Neural progenitor cell (in vitro differentiated cells): Measurements from ENCODE around the gene SH2D3A.

Source experiments
- EZH2 ChIP-seq: fragments of 200-600 bp; sonication (generic); IDR thresholded peaks from 2 replicates; pipeline ENCODE4 v1.6.1; 2017; ENCODE audit warnings: antibody characterized with exemption, mild to moderate bottlenecking, moderate library complexity
- EZH2phosphoT487 ChIP-seq: fragments of 200-600 bp; sonication (generic); IDR thresholded peaks from 2 replicates; pipeline ENCODE4 v1.6.1; 2017; ENCODE audit warnings: antibody characterized with exemption
- TF ChIP-seq, protein P1 (sequence below): fragments of 200-600 bp; sonication (generic); IDR thresholded peaks from 2 replicates; pipeline ENCODE4 v1.5.1; 2017; ENCODE audit warnings: antibody characterized with exemption, mild to moderate bottlenecking

DNA sequence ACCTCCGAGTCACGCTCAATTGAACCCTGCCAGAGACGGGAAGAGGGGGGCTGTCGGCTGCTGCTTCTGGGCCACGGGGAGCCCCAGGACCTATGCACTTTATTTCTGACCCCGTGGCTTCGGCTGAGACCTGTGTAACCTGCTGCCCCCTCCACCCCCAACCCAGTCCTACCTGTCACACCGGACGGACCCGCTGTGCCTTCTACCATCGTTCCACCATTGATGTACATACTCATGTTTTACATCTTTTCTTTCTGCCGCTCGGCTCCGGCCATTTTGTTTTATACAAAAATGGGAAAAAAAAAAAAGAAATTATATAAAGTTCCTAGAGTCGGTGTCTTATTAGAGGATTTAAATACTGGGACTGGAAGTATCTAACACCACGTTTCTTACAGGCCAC lies 16.0 kb downstream of the SH2D3A start:
- TF ChIP-seq EZH2 (no peak), EZH2phosphoT487 (no peak)
- TF ChIP-seq, protein P1, sequence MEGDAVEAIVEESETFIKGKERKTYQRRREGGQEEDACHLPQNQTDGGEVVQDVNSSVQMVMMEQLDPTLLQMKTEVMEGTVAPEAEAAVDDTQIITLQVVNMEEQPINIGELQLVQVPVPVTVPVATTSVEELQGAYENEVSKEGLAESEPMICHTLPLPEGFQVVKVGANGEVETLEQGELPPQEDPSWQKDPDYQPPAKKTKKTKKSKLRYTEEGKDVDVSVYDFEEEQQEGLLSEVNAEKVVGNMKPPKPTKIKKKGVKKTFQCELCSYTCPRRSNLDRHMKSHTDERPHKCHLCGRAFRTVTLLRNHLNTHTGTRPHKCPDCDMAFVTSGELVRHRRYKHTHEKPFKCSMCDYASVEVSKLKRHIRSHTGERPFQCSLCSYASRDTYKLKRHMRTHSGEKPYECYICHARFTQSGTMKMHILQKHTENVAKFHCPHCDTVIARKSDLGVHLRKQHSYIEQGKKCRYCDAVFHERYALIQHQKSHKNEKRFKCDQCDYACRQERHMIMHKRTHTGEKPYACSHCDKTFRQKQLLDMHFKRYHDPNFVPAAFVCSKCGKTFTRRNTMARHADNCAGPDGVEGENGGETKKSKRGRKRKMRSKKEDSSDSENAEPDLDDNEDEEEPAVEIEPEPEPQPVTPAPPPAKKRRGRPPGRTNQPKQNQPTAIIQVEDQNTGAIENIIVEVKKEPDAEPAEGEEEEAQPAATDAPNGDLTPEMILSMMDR: no peak
